Measurements from ENCODE around the gene HTRA2. TPM values are rescaled to one million over a fixed set of nuclear protein-coding genes. Genes with fewer than 3 reads are reported as not detected.

Gene HTRA2
- total RNA-seq, 1 donor from 2014 or later, result 41.9 TPM

DNA sequence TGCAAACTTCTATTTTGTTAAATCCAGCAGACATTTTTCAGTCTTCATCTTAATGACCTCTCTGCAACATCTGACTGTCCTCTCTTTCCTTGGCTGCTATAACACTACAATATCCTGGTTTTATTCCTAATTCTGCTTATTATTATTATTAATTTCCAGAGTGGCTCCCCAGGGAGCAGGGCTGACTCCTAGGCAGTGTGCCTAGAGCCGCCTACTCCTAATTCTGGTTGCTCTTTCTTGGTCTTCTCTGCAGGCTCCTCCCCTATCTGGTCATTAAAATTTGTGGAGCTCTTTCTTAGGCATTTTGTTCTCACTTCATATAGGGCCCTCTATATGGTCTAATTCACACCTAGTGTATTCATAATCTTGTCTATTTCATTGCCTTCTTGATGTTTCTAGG, 13.2 kb downstream of the HTRA2 start:
- peaks cover 7% of the 10 kb centered on the region for H3K27me3 Mint-ChIP-seq

GRCh38 chr2:74544634-74545033, 14.9 kb downstream of the HTRA2 start:
- no peak for DNase-seq (ENCODE audit: low spot score, unreplicated experiment)
- H3K36me3 Mint-ChIP-seq (ENCODE audit: insufficient read depth), result no peaks in the 10 kb centered on the region
- peaks cover 14% of the 10 kb centered on the region for H3K27me3 Mint-ChIP-seq
- no peak overlapping the region for H3K4me3 Mint-ChIP-seq (ENCODE audit: low read depth)
- H3K9me3 Mint-ChIP-seq (ENCODE audit: low read depth), result no peaks in the 10 kb centered on the region
- H3K27ac Mint-ChIP-seq, result no peak overlapping the region
- TF ChIP-seq, protein P1, sequence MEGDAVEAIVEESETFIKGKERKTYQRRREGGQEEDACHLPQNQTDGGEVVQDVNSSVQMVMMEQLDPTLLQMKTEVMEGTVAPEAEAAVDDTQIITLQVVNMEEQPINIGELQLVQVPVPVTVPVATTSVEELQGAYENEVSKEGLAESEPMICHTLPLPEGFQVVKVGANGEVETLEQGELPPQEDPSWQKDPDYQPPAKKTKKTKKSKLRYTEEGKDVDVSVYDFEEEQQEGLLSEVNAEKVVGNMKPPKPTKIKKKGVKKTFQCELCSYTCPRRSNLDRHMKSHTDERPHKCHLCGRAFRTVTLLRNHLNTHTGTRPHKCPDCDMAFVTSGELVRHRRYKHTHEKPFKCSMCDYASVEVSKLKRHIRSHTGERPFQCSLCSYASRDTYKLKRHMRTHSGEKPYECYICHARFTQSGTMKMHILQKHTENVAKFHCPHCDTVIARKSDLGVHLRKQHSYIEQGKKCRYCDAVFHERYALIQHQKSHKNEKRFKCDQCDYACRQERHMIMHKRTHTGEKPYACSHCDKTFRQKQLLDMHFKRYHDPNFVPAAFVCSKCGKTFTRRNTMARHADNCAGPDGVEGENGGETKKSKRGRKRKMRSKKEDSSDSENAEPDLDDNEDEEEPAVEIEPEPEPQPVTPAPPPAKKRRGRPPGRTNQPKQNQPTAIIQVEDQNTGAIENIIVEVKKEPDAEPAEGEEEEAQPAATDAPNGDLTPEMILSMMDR (IDR thresholded peaks at IDR 0.05; ENCODE audit: unreplicated experiment), result no peak
- peaks cover 8% of the 10 kb centered on the region for H3K4me1 Mint-ChIP-seq (ENCODE audit: low read depth)

More for the DNA sequence above, 13.2 kb downstream of the HTRA2 start:
- Mint-ChIP-seq H3K4me1 (ENCODE audit: low read depth) (peaks cover 1% of the 10 kb centered on the region), H3K36me3 (ENCODE audit: insufficient read depth) (no peaks in the 10 kb centered on the region), H3K4me3 (ENCODE audit: low read depth) (no peak overlapping the region), H3K27ac (no peak overlapping the region), H3K9me3 (ENCODE audit: low read depth) (no peaks in the 10 kb centered on the region)
- TF ChIP-seq, protein P1 (IDR thresholded peaks at IDR 0.05; ENCODE audit: unreplicated experiment), result no peak
- no peak for DNase-seq (ENCODE audit: low spot score, unreplicated experiment)

- H3K4me3 Mint-ChIP-seq (ENCODE audit: low read depth), result no peak overlapping the region
- DNase-seq (ENCODE audit: low spot score, unreplicated experiment), result no peak
- TF ChIP-seq, protein P1 (IDR thresholded peaks at IDR 0.05; ENCODE audit: unreplicated experiment), result no peak
- H3K9me3 Mint-ChIP-seq (ENCODE audit: low read depth), result no peaks in the 10 kb centered on the region
- no peaks in the 10 kb centered on the region for H3K36me3 Mint-ChIP-seq (ENCODE audit: insufficient read depth)
- peaks cover 8% of the 10 kb centered on the region for H3K4me1 Mint-ChIP-seq (ENCODE audit: low read depth)
- no peak overlapping the region for H3K27ac Mint-ChIP-seq
- H3K27me3 Mint-ChIP-seq, result peaks cover 24% of the 10 kb centered on the region
Measured at GRCh38 chr2:74546004-74546403, 16.3 kb downstream of the HTRA2 start.

DNA sequence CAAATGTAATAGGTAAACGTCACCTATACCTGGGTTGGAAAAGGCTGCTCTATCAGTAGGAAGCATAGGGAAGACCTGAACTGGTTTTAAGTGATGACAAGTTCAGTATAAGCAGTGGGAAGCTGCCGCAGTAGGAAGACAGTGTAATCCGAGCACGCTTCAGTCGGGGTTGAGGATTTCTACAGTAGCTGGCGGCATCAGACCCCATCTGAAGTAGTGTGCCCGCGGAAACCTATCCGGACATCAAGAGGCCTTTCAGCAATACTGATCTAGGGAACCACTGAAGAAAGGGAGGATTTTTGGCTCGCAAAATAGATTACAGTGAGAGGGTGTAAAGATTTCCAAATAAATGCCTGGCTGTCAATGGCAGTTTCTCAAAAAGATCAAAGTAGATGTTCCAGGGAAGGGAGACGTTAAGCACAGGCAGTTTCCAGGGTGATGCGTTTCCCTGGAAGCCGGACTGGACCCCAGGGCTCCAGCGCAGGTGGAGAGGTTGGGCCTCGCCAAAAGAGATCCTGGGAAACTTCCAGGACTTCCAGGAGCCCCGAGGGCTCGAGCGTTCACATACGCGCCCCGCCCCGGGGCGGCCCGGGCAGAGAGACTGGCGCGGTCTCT, 18.7 kb downstream of the HTRA2 start:
- peaks cover 13% of the 10 kb centered on the region for H3K4me1 Mint-ChIP-seq (ENCODE audit: low read depth)
- peak overlapping the region; percentile 59 for H3K27ac Mint-ChIP-seq
- peaks cover 32% of the 10 kb centered on the region for H3K27me3 Mint-ChIP-seq
- no peaks in the 10 kb centered on the region for H3K9me3 Mint-ChIP-seq (ENCODE audit: low read depth)
- TF ChIP-seq, protein P1 (IDR thresholded peaks at IDR 0.05; ENCODE audit: unreplicated experiment), result no peak
- no peak for DNase-seq (ENCODE audit: low spot score, unreplicated experiment)
- no peaks in the 10 kb centered on the region for H3K36me3 Mint-ChIP-seq (ENCODE audit: insufficient read depth)
- peak overlapping the region; percentile 77 for H3K4me3 Mint-ChIP-seq (ENCODE audit: low read depth)

GRCh38 chr2:74548900-74549826, 19.4 kb downstream of the HTRA2 start:
- Mint-ChIP-seq H3K9me3 (ENCODE audit: low read depth) (no peaks in the 10 kb centered on the region), H3K27me3 (peaks cover 32% of the 10 kb centered on the region)

More at GRCh38 chr2:74548900-74549826, 19.4 kb downstream of the HTRA2 start:
- Mint-ChIP-seq H3K4me1 (ENCODE audit: low read depth) (peaks cover 16% of the 10 kb centered on the region), H3K4me3 (ENCODE audit: low read depth) (peak overlapping the region; percentile 77), H3K36me3 (ENCODE audit: insufficient read depth) (no peaks in the 10 kb centered on the region), H3K27ac (peak overlapping the region; percentile 60)
- peak; percentile 55 for DNase-seq (ENCODE audit: low spot score, unreplicated experiment)
- TF ChIP-seq, protein P1 (IDR thresholded peaks at IDR 0.05; ENCODE audit: unreplicated experiment), result no peak
